ENCODE data around the gene NAPEPLD.

DNA sequence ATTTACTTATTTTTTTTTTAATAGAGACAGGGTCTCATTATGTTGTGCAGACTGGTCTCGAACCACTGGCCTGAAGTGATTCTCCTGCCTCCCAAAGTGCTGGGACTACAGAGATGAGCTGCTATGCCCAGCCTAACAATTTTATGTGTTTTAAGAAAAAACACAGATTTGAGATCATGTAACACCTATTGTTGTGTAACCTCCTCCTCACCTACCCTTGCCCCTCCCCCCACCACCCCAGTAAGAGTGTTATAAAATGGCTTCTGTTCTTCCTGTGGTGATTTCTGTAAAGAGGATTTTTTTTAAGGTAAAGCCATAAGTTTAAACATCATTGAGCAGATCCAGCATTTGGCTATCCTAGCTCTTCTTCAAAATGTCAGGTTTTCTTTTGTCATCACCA lies 66.4 kb downstream of the NAPEPLD start:
- TF ChIP-seq, protein P1, sequence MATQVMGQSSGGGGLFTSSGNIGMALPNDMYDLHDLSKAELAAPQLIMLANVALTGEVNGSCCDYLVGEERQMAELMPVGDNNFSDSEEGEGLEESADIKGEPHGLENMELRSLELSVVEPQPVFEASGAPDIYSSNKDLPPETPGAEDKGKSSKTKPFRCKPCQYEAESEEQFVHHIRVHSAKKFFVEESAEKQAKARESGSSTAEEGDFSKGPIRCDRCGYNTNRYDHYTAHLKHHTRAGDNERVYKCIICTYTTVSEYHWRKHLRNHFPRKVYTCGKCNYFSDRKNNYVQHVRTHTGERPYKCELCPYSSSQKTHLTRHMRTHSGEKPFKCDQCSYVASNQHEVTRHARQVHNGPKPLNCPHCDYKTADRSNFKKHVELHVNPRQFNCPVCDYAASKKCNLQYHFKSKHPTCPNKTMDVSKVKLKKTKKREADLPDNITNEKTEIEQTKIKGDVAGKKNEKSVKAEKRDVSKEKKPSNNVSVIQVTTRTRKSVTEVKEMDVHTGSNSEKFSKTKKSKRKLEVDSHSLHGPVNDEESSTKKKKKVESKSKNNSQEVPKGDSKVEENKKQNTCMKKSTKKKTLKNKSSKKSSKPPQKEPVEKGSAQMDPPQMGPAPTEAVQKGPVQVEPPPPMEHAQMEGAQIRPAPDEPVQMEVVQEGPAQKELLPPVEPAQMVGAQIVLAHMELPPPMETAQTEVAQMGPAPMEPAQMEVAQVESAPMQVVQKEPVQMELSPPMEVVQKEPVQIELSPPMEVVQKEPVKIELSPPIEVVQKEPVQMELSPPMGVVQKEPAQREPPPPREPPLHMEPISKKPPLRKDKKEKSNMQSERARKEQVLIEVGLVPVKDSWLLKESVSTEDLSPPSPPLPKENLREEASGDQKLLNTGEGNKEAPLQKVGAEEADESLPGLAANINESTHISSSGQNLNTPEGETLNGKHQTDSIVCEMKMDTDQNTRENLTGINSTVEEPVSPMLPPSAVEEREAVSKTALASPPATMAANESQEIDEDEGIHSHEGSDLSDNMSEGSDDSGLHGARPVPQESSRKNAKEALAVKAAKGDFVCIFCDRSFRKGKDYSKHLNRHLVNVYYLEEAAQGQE (IDR thresholded peaks at IDR 0.05; ENCODE audit: borderline replicate concordance) = no peak
- no peak for TF ChIP-seq TAF1 (IDR thresholded peaks at IDR 0.05; ENCODE audit: low read depth)
